GM18519 (cell line): ENCODE measurements around the gene DENND1B.

ENCODE experiments used
- ATAC-seq: cut with Tn5 transposase; IDR thresholded peaks from one replicate; pipeline ENCODE4 v1.9.1; 2021; ENCODE audit warnings: mild to moderate bottlenecking, moderate library complexity; ENCODE audit not compliant: unreplicated experiment, low FRiP score

Gene DENND1B

GRCh38 chr1:197690074-197690473 is 85.2 kb downstream of the DENND1B start:
- no peak for ATAC-seq

- ATAC-seq = no peak
These were observed 87.0 kb downstream of the DENND1B start for GRCh38 chr1:197688233-197688632.

GRCh38 chr1:197686702-197687355 is 88.5 kb downstream of the DENND1B start:
- ATAC-seq = no peak

DNA sequence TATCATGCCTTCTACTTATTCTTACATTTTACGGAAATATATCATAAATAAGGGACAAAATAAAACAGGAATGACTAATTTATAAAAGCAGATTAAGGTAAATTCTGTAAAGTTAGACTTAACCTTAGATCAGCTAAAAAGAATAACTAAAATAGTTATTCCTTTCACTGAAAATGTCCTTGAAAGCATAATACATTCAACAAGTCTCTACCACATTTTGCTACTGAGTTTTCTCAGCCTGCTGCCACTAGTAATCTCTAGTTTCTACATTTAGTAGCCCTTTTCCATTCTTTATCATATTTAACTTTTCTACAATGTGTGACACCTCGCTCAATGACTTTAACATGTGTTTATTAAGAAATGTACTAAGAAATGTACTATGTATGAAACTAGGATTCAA is 89.0 kb downstream of the DENND1B start:
- no peak for ATAC-seq

DNA sequence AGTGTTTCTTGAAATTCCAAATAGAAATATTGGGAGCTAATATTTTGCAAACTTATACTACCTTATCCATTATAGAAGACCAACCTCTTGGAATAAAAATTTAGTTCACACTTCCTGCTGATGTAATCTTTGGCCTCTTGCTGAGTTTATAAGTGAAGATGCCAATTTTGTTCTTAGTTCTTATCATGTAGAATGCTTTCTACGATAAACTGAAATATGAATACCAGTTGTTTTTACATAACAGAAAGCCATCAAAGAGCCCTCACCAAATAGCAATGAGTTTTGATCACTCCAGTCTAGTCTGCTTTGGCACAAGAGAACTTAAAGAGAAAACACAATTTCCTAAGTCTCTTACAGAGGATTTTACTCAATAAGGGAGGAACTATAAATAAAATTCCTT is 89.5 kb downstream of the DENND1B start:
- no peak for ATAC-seq

DNA sequence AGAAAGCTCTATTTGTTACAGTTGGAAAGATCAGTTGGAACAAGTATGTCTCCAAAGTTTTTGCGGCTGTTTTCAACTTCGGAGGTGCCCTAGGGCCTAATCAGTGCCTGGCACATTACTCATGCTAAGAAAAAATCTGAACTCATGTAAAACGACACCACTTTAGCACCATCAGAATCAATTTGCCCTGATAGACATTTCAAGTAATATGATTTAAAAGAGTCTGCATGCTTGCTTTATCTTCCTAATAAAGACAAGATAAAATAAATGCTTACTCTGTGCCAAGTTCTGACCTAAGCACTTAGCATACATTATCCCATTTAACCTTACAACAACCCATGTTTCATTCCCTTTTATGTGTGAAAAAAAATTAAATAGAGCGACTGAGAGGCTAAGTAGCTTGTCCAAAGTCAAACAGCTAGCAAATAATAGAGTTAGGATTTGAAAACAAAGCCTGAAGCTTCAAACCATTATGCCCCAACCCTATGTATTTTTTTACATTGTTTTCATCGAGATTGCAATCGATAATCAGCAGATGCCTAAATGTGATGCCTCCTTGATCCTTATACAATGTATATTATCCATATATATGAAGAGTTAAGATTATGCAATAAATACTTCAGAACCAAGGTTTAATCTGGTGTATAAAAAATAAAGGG is 91.3 kb downstream of the DENND1B start:
- no peak for ATAC-seq

GRCh38 chr1:197683280-197683679 is 92.0 kb downstream of the DENND1B start:
- ATAC-seq = no peak

- no peak for ATAC-seq
These were observed 95.0 kb downstream of the DENND1B start for GRCh38 chr1:197680311-197680710.

GRCh38 chr1:197677752-197678295 is 97.5 kb downstream of the DENND1B start:
- no peak for ATAC-seq

DNA sequence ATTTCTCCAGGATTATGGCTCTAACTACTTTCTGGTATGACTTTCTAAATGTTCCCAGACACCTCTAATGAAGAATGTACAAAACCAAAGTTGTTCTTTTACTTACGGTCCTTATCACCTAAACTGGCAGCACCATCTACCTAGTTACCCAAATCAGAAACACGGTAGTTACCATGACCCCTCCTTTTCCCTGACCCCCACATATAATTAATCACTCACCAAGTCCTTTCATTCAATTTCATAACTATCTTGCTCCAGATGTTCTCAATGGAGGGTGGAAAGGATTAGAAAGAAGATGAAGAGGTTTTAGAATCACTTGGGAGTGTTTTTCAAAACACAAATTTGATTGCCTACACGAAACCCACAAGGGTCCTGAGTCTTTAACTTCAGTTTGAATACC is 98.0 kb downstream of the DENND1B start:
- no peak for ATAC-seq

DNA sequence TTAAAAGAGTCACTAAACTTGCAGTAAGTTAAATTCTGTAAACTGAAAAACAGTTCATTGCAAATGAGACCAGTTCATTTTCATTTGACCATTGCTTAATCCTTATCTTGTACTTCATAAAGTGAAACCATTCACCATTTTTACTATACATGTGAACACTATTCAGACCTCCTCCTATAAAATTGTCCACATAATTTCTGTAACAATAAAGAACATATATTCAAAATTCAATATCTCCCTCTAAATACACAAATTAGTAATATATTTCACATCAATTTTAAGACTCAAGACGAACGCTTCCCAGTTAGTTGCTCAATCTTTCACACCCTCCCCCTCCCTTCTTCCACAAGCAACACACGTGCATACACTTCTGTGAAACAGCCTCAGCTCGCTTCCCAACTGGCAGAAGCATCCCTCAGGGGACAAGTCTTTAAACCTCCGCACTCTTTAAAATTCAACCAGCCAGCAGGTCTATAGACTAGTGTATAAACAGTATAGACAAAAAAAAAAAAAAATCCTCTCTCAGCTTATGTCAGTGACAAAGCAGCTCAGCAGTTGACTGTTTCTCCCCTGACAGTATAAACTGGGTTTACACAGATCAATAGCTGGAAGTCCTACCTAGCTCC is 99.6 kb downstream of the DENND1B start:
- no peak for ATAC-seq

- no peak for ATAC-seq
These were observed 101.0 kb downstream of the DENND1B start for GRCh38 chr1:197674286-197674685.

- ATAC-seq = no peak
These were observed 102.0 kb downstream of the DENND1B start for GRCh38 chr1:197673292-197673691.

GRCh38 chr1:197672347-197672746 is 102.9 kb downstream of the DENND1B start:
- no peak for ATAC-seq

DNA sequence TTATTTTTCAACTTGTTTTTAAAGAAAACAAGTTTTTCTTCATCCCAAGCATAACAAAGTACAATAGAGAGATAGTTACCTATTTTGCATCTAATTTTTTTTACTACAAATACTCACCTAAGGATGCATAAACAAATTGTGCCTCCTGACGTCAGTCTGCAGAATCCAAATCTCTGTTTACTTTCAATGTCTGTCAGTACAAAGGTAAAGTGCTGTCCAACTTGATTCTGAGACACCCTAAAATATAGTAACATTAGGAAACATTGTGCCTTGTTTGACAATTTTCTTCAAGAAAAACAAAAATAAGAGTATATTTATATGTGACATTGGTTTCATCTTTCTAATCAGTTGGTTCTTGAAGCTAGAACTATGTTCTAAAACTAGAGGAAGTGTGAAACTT is 103.4 kb downstream of the DENND1B start:
- no peak for ATAC-seq

- no peak for ATAC-seq
These were observed 104.1 kb downstream of the DENND1B start for GRCh38 chr1:197671140-197671539.

GRCh38 chr1:197666769-197667285 is 108.5 kb downstream of the DENND1B start:
- no peak for ATAC-seq

DNA sequence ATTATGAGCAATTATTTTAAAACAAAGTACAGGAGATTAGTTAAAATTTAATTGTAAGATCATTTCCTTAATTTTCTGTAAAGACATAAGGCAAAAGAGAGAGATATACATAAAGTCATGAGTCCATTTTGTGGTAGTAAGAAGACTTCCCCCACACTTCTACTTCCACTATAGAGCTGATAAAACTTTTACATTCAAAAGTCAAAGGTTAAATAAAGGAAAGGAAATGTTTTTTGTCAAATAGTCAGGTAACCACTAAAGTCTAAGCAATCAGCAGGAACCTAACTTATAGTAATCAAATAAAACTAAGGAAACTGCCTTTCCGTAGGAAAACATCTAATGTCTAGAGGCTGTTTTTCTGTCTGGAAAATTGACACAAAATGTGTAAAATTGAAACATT is 110.9 kb downstream of the DENND1B start:
- no peak for ATAC-seq

- ATAC-seq = no peak
These were observed 111.9 kb downstream of the DENND1B start for GRCh38 chr1:197663162-197663953.

DNA sequence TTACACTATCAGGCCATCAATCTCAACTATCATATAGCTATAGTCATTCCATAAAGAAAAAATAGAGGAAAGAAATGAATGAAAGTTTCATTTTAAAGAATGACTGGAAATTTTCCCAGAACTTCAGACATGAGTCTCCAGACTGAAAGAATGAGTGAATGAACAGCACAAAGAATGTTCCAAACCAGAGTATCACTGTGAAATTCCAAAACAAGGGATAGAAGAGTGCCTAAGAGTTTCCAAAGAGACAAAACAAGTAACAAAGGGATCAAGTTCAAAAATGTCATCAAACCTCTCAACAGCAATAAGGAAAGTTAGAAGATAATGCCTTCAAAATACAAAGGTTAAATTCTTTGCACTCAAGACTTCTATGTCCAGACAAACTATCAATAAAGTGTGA is 114.9 kb downstream of the DENND1B start:
- ATAC-seq = no peak

GRCh38 chr1:197659171-197659570 is 116.1 kb downstream of the DENND1B start:
- ATAC-seq = no peak
